Activated CD4-positive, alpha-beta T cell treated with anti-CD3 and anti-CD28 coated beads for 36 hours (primary cell): ENCODE measurements around the gene PYDC1. TPM values are rescaled to one million over a fixed set of nuclear protein-coding genes. Genes with fewer than 3 reads are reported as not detected.

Source experiments
- ATAC-seq: fragments of 200-7000 bp; cut with Tn5 transposase; one replicate; pipeline ENCODE4 v1.10.0; 2021; ENCODE audit warnings: mild to moderate bottlenecking, moderate library complexity
- CTCF ChIA-PET: fragments of 350-600 bp; sonication (Branson Sonifier 250); formaldehyde crosslinking; loops from one replicate; lab custom pipeline; 2021; ENCODE audit warnings: antibody characterized with exemption; lab: Charles Lee
- POLR2A ChIA-PET: fragments of 350-600 bp; sonication (Branson Sonifier 250); formaldehyde crosslinking; loops from one replicate; lab custom pipeline; 2021; ENCODE audit warnings: antibody characterized with exemption, inconsistent platforms; lab: Charles Lee
- DNase-seq: peaks from one replicate; pipeline ENCODE4 v3.0.0-alpha.2; 2020
- H3K27ac Mint-ChIP-seq: one replicate; pipeline ENCODE4 v1.8.0; 2021; ENCODE audit warnings: mixed read lengths
- H3K27me3 Mint-ChIP-seq: one replicate; pipeline ENCODE4 v1.8.0; 2021; ENCODE audit warnings: mixed read lengths
- H3K36me3 Mint-ChIP-seq: one replicate; pipeline ENCODE4 v1.8.0; 2021; ENCODE audit warnings: low read depth, mixed read lengths
- H3K4me1 Mint-ChIP-seq: one replicate; pipeline ENCODE4 v1.8.0; 2021; ENCODE audit warnings: mixed read lengths
- H3K4me3 Mint-ChIP-seq: one replicate; pipeline ENCODE4 v1.8.0; 2021; ENCODE audit warnings: mild to moderate bottlenecking, moderate library complexity, mixed read lengths
- H3K9me3 Mint-ChIP-seq: one replicate; pipeline ENCODE4 v1.8.0; 2021; ENCODE audit warnings: low read depth, mixed read lengths
- intact Hi-C, 2 experiments: fragments of 100-400 bp; cut with DNase I in 1 of 2; cut with micrococcal nuclease in 1 of 2; formaldehyde crosslinking; loops; one replicate each; pipeline versions ENCODE4 v1.14.2 to v1.15.1; 2022 to 2024; cut with DNase I, micrococcal nuclease
- total RNA-seq, 2 experiments: library from RNA; stranded (reverse); gene quantifications; one replicate each; pipeline ENCODE4 v1.2.3, GENCODE V29; 2021

The PYDC1 gene
- total RNA-seq, 2 experiments from 2014 or later: not detected

- no peaks in the 10 kb centered on the region for H3K9me3 Mint-ChIP-seq
- no peaks in the 10 kb centered on the region for H3K36me3 Mint-ChIP-seq
- ATAC-seq (no peak), DNase-seq (no peak)
- POLR2A ChIA-PET: interaction anchor here (0.6 to 1.0 kb wide), 2 partner anchors 19 to 144 kb away, joined by 3 read pairs; no protein-coding TSS in a partner anchor
- peaks cover 40% of the 10 kb centered on the region for H3K27me3 Mint-ChIP-seq
- H3K4me1 Mint-ChIP-seq: peaks cover 17% of the 10 kb centered on the region
- no peak overlapping the region for H3K27ac Mint-ChIP-seq
- no peak overlapping the region for H3K4me3 Mint-ChIP-seq
- intact Hi-C loops: loop anchor here in 1 of 2 experiments (10.0 kb wide), 4 partner anchors 46 to 646 kb away; partner anchors contain the start of gene ITGAX
- CTCF ChIA-PET: interaction anchor here (0.6 kb wide), 1 partner anchor 18 kb away, joined by 4 read pairs; no protein-coding TSS in a partner anchor
Observed at GRCh38 chr16:31219154-31219741, 2.3 kb upstream of the PYDC1 start.

- Mint-ChIP-seq H3K9me3 (no peaks in the 10 kb centered on the region), H3K4me3 (peak overlapping the region; percentile 26)
Observed at GRCh38 chr16:31217136-31217530, 198 bp upstream of the PYDC1 start.

GRCh38 chr16:31215287-31216162 is 1.4 kb downstream of the PYDC1 start:
- Mint-ChIP-seq H3K27ac (no peak overlapping the region), H3K27me3 (peaks cover 44% of the 10 kb centered on the region), H3K9me3 (no peaks in the 10 kb centered on the region), H3K36me3 (no peaks in the 10 kb centered on the region), H3K4me1 (peaks cover 23% of the 10 kb centered on the region), H3K4me3 (peak overlapping the region; percentile 52)
- DNase-seq: peak; percentile 45
- peak; percentile 45 for ATAC-seq
- intact Hi-C loops: loop anchor here (2.0 to 10.0 kb wide), 5 partner anchors 49 to 649 kb away; partner anchors contain the start of gene ITGAX (in 1 of the 2)
- CTCF ChIA-PET: interaction anchor here (0.6 to 1.4 kb wide), 4 partner anchors 15 to 167 kb away, joined by 3 to 7 read pairs (median 3); no protein-coding TSS in a partner anchor
- POLR2A ChIA-PET: interaction anchor here (0.6 to 1.7 kb wide), 2 partner anchors 12 to 116 kb away, joined by 4 to 13 read pairs; partner anchors contain the start of gene PYCARD

More at GRCh38 chr16:31217136-31217530, 198 bp upstream of the PYDC1 start:
- H3K36me3 Mint-ChIP-seq: no peaks in the 10 kb centered on the region
- no peak for ATAC-seq
- no peak overlapping the region for H3K27ac Mint-ChIP-seq
- DNase-seq: no peak
- intact Hi-C loops: loop anchor here (2.0 to 10.0 kb wide), 5 partner anchors 48 to 648 kb away; partner anchors contain the start of gene ITGAX (in 1 of the 2)
- peaks cover 17% of the 10 kb centered on the region for H3K4me1 Mint-ChIP-seq
- ChIA-PET POLR2A (interaction anchor here (0.7 to 1.7 kb wide), 4 partner anchors 14 to 186 kb away, joined by 3 to 13 read pairs (median 4); partner anchors contain the start of gene PYCARD), CTCF (interaction anchor here (0.6 to 1.1 kb wide), 4 partner anchors 226 to 651 kb away, joined by 3 to 5 read pairs (median 3); partner anchors contain the start of gene ARMC5)
- peaks cover 50% of the 10 kb centered on the region for H3K27me3 Mint-ChIP-seq

GRCh38 chr16:31214708-31215286 is 2.1 kb downstream of the PYDC1 start:
- H3K4me3 Mint-ChIP-seq: peak overlapping the region; percentile 52

GRCh38 chr16:31213877-31214707 is 2.8 kb downstream of the PYDC1 start, which contains the start of gene TRIM72:
TSS of gene TRIM72 (plus strand) at chr16:31214119. CDS start at chr16:31214739, 620 bp downstream.
- H3K4me1 Mint-ChIP-seq: peaks cover 23% of the 10 kb centered on the region
- H3K36me3 Mint-ChIP-seq: no peaks in the 10 kb centered on the region
- ChIA-PET CTCF (interaction anchor here (1.0 kb wide), 1 partner anchor 71 kb away, joined by 3 read pairs; no protein-coding TSS in a partner anchor), POLR2A (interaction anchor here (0.6 kb wide), 1 partner anchor 14 kb away, joined by 3 read pairs; no protein-coding TSS in a partner anchor)
- H3K4me3 Mint-ChIP-seq: peak within 1 kb of the TSS; percentile 52
- H3K27me3 Mint-ChIP-seq: peaks cover 44% of the 10 kb centered on the region
- no peaks in the 10 kb centered on the region for H3K9me3 Mint-ChIP-seq
- intact Hi-C loops: loop anchor here in 1 of 2 experiments (10.0 kb wide), 4 partner anchors 51 to 651 kb away; partner anchors contain the start of gene ITGAX
- DNase-seq: no peak
- H3K27ac Mint-ChIP-seq: no peak within 1 kb of the TSS
- no peak for ATAC-seq

More at GRCh38 chr16:31214708-31215286, 2.1 kb downstream of the PYDC1 start:
- POLR2A ChIA-PET: interaction anchor here (0.6 kb wide), 1 partner anchor 116 kb away, joined by 4 read pairs; no protein-coding TSS in a partner anchor
- no peaks in the 10 kb centered on the region for H3K9me3 Mint-ChIP-seq
- CTCF ChIA-PET: interaction anchor here (1.0 to 1.4 kb wide), 2 partner anchors 14 to 72 kb away, joined by 3 to 7 read pairs; no protein-coding TSS in a partner anchor
- ATAC-seq (no peak), DNase-seq (no peak)
- peaks cover 23% of the 10 kb centered on the region for H3K4me1 Mint-ChIP-seq
- intact Hi-C loops: loop anchor here in 1 of 2 experiments (10.0 kb wide), 4 partner anchors 50 to 650 kb away; partner anchors contain the start of gene ITGAX
- no peaks in the 10 kb centered on the region for H3K36me3 Mint-ChIP-seq
- H3K27ac Mint-ChIP-seq: no peak overlapping the region
- peaks cover 44% of the 10 kb centered on the region for H3K27me3 Mint-ChIP-seq

- H3K9me3 Mint-ChIP-seq: no peaks in the 10 kb centered on the region
- H3K4me1 Mint-ChIP-seq: peaks cover 23% of the 10 kb centered on the region
- H3K27me3 Mint-ChIP-seq: peaks cover 38% of the 10 kb centered on the region
- no peak for ATAC-seq
- H3K36me3 Mint-ChIP-seq: no peaks in the 10 kb centered on the region
- no peak overlapping the region for H3K4me3 Mint-ChIP-seq
- POLR2A ChIA-PET: interaction anchor here (0.6 kb wide), 1 partner anchor 13 kb away, joined by 3 read pairs; no protein-coding TSS in a partner anchor
- no peak overlapping the region for H3K27ac Mint-ChIP-seq
- DNase-seq: no peak
- intact Hi-C loops: loop anchor here in 1 of 2 experiments (10.0 kb wide), 4 partner anchors 51 to 651 kb away; partner anchors contain the start of gene ITGAX
- CTCF ChIA-PET: no interaction called here
Observed at GRCh38 chr16:31213342-31213741, 3.6 kb downstream of the PYDC1 start.

GRCh38 chr16:31206776-31207175 is 10.2 kb downstream of the PYDC1 start:
- Mint-ChIP-seq H3K27ac (no peak overlapping the region), H3K4me1 (peaks cover 14% of the 10 kb centered on the region), H3K4me3 (no peak overlapping the region), H3K9me3 (no peaks in the 10 kb centered on the region), H3K27me3 (peaks cover 5% of the 10 kb centered on the region), H3K36me3 (no peaks in the 10 kb centered on the region)
- ChIA-PET CTCF (no interaction called here), POLR2A (interaction anchor here (1.3 kb wide), 1 partner anchor 9 kb away, joined by 5 read pairs; no protein-coding TSS in a partner anchor)
- DNase-seq (no peak), ATAC-seq (no peak)
- intact Hi-C loops: no loop called here

- no peak for ATAC-seq
- ChIA-PET CTCF (no interaction called here), POLR2A (interaction anchor here (0.6 kb wide), 1 partner anchor 61 kb away, joined by 4 read pairs; no protein-coding TSS in a partner anchor)
- Mint-ChIP-seq H3K4me1 (peaks cover 26% of the 10 kb centered on the region), H3K4me3 (no peak overlapping the region), H3K27me3 (peaks cover 3% of the 10 kb centered on the region), H3K36me3 (peaks cover 3% of the 10 kb centered on the region), H3K9me3 (no peaks in the 10 kb centered on the region), H3K27ac (no peak overlapping the region)
- DNase-seq: no peak
- intact Hi-C loops: loop anchor here in 1 of 2 experiments (5.0 kb wide), 3 partner anchors 182 to 662 kb away; partner anchors contain the start of gene ZNF843
Observed at GRCh38 chr16:31204871-31205666, 11.9 kb downstream of the PYDC1 start.
